Loucy (cell line): ENCODE results near the gene TNS3.

Source experiments
- CTCF ChIP-seq: fragments of 200-600 bp; sonication (generic); conservative IDR thresholded peaks from 2 replicates; pipeline ENCODE4 v1.5.1; 2014; ENCODE audit warnings: mild to moderate bottlenecking, antibody characterized with exemption, low read length
- EZH2phosphoT487 ChIP-seq: fragments of 200-600 bp; IDR thresholded peaks from 2 replicates; pipeline ENCODE4 v1.6.1; 2018; ENCODE audit warnings: antibody characterized with exemption, mild to moderate bottlenecking, moderate library complexity, borderline replicate concordance

- TF ChIP-seq EZH2phosphoT487 (no peak), CTCF (no peak)
Observed at GRCh38 chr7:47358357-47358756, 223.6 kb downstream of the TNS3 start.
